PC-9 (cell line): ENCODE data around the gene TM6SF1.

Experiments used
- EZH2 ChIP-seq: fragments of 200-600 bp; sonication (generic); IDR thresholded peaks from 2 replicates; pipeline ENCODE4 v1.8.0; 2017; ENCODE audit warnings: antibody characterized with exemption, low read depth
- TF ChIP-seq, protein P1 (sequence below): fragments of 200-600 bp; sonication (generic); conservative IDR thresholded peaks from 2 replicates; pipeline ENCODE4 v1.6.1; 2017; ENCODE audit warnings: mixed run types, antibody characterized with exemption, mild to moderate bottlenecking, moderate library complexity

DNA sequence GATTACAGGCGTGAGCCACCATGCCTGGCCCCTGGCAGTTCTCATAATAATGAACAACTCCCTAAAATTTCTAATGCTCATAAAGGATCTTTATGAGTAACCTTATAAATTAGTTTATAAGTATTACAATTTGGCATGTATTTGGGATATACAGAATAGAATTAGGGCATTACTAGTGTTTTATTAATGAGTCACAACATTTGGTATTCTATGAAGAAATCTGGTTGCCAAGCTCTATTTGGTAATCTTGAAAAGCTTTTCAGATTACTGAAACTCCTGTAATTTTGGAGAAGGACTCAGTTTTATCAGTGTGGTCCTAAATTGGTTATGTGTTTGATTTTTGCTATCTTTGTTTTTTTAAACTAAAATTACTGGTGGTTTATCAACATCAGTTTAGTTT is 45.8 kb downstream of the TM6SF1 start:
- TF ChIP-seq, protein P1, sequence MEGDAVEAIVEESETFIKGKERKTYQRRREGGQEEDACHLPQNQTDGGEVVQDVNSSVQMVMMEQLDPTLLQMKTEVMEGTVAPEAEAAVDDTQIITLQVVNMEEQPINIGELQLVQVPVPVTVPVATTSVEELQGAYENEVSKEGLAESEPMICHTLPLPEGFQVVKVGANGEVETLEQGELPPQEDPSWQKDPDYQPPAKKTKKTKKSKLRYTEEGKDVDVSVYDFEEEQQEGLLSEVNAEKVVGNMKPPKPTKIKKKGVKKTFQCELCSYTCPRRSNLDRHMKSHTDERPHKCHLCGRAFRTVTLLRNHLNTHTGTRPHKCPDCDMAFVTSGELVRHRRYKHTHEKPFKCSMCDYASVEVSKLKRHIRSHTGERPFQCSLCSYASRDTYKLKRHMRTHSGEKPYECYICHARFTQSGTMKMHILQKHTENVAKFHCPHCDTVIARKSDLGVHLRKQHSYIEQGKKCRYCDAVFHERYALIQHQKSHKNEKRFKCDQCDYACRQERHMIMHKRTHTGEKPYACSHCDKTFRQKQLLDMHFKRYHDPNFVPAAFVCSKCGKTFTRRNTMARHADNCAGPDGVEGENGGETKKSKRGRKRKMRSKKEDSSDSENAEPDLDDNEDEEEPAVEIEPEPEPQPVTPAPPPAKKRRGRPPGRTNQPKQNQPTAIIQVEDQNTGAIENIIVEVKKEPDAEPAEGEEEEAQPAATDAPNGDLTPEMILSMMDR = no peak
- TF ChIP-seq EZH2 = no peak
